T-cell (primary cell): ENCODE data around the gene MED27. TPM values are rescaled to one million over a fixed set of nuclear protein-coding genes. Genes with fewer than 3 reads are reported as not detected.

Experiments
- ATAC-seq, 4 experiments: fragments of 200-7000 bp in 3 of 4; fragments of 150-1000 bp in 1 of 4; cut with Tn5 transposase; replicated peaks in 1 of 4; 1 replicate in 3 of 4; 2 replicates in 1 of 4; pipeline ENCODE4 v1.10.0; 2021; ENCODE audit warnings: moderate library complexity in 3 of 4, mild to moderate bottlenecking in 2 of 4, moderate number of reproducible peaks in 1 of 4
- CTCF ChIA-PET, 2 donors: fragments of 300-600 bp; sonication (Branson Sonifier 250); formaldehyde crosslinking; loops; one replicate each; lab custom pipeline; 2022; ENCODE audit warnings: antibody characterized with exemption in 2 of 2; lab: Charles Lee
- POLR2A ChIA-PET, 2 donors: fragments of 300-600 bp; sonication (Branson Sonifier 250); formaldehyde crosslinking; loops; one replicate each; lab custom pipeline; 2022; ENCODE audit warnings: antibody characterized with exemption in 2 of 2; lab: Charles Lee
- DNase-seq, 35 experiments: peaks; one replicate each; pipeline versions ENCODE4 v3.0.0 to v3.0.0-alpha.2; 2013 to 2023
- H3K27ac ChIP-seq: one replicate; pipeline ENCODE4 v1.5.1; 2013; ENCODE audit warnings: low read length
- H3K27me3 ChIP-seq, 2 experiments: replicated peaks in 1 of 2; 1 replicate in 1 of 2; 2 replicates in 1 of 2; pipeline versions ENCODE4 v1.6.1 to v1.7.0; 2013; ENCODE audit warnings: low read length in 1 of 2, mixed read lengths in 1 of 2; ENCODE audit not compliant: control insufficient read depth in 2 of 2, insufficient read depth in 2 of 2; ENCODE audit errors: extremely low read depth in 1 of 2
- H3K36me3 ChIP-seq, 2 donors: 1 replicate in 1 of 2; 2 replicates in 1 of 2; pipeline versions ENCODE4 v1.6.1 to v1.7.0; 2013; ENCODE audit warnings: low read length in 1 of 2; ENCODE audit not compliant: control insufficient read depth in 2 of 2, insufficient read depth in 1 of 2; ENCODE audit errors: extremely low read depth in 1 of 2
- H3K4me1 ChIP-seq, 2 experiments: 1 replicate in 1 of 2; 2 replicates in 1 of 2; pipeline versions ENCODE4 v1.6.1 to v1.7.0; 2013; ENCODE audit warnings: low read length in 2 of 2, mixed read lengths in 1 of 2; ENCODE audit not compliant: insufficient read depth in 2 of 2, control insufficient read depth in 1 of 2; ENCODE audit errors: extremely low read depth in 1 of 2
- H3K4me3 ChIP-seq, 2 donors: 1 replicate in 1 of 2; 2 replicates in 1 of 2; pipeline versions ENCODE4 v1.5.1 to v1.7.0; 2013; ENCODE audit warnings: mild to moderate bottlenecking in 2 of 2, low read length in 1 of 2, moderate library complexity in 1 of 2; ENCODE audit not compliant: control insufficient read depth in 1 of 2; ENCODE audit errors: extremely low read depth in 1 of 2
- H3K9me3 ChIP-seq: 2 replicates; pipeline ENCODE4 v1.7.0; 2013
- H3K27ac Mint-ChIP-seq, 2 donors: one replicate each; pipeline ENCODE4 v1.8.0; 2020 to 2021; ENCODE audit warnings: mild to moderate bottlenecking in 2 of 2, mixed read lengths in 2 of 2
- H3K27me3 Mint-ChIP-seq, 2 donors: one replicate each; pipeline ENCODE4 v1.8.0; 2021 to 2022; ENCODE audit warnings: mixed read lengths in 2 of 2
- H3K36me3 Mint-ChIP-seq: one replicate; pipeline ENCODE4 v1.8.0; 2021; ENCODE audit warnings: mixed read lengths
- H3K4me1 Mint-ChIP-seq, 3 donors: one replicate each; pipeline ENCODE4 v1.8.0; 2020 to 2022; ENCODE audit warnings: mixed read lengths in 3 of 3, mild to moderate bottlenecking in 1 of 3
- H3K4me3 Mint-ChIP-seq, 3 donors: one replicate each; pipeline ENCODE4 v1.8.0; 2020 to 2022; ENCODE audit warnings: mild to moderate bottlenecking in 3 of 3, mixed read lengths in 3 of 3, moderate library complexity in 3 of 3
- H3K9me3 Mint-ChIP-seq, 3 donors: one replicate each; pipeline ENCODE4 v1.8.0; 2020 to 2022; ENCODE audit warnings: mixed read lengths in 3 of 3
- WGBS: methylation state at CpG from one replicate; pipeline ENCODE4 v1.1.5; 2013; ENCODE audit warnings: missing lambda C conversion rate; ENCODE audit not compliant: insufficient coverage; 5-methylcytosine and 5-hydroxymethylcytosine counted together
- total RNA-seq, 35 experiments: library from RNA in 6 of 35; stranded (reverse) in 6 of 35; fragments of 120-200 nt in 1 of 35; gene quantifications; one replicate each; pipeline versions ENCODE4 v1.2.1 to v1.2.4 and lab custom pipeline; 2013 to 2026

Gene MED27
- total RNA-seq (10 to 100 TPM; 15.0 to 26.7 (median 17.6) TPM), total RNA-seq (lab: John Stamatoyannopoulos, UW) (9.1 to 31.4 (median 14.1) reads per million in 29 experiments)
- total RNA-seq (2013), result 16.0 TPM

GRCh38 chr9:132079391-132080091 lies at the start of gene MED27:
MED27 (minus strand) TSS chr9:132079867; CDS start chr9:132079844, 23 bp downstream.
- Histone ChIP-seq H3K36me3 (peaks cover 2 to 25% of the 10 kb centered on the region in 2 donors), H3K27ac (peak within 1 kb of the TSS; percentile 37), H3K4me3 (peak within 1 kb of the TSS; percentile 76 to 99), H3K9me3 (no peaks in the 10 kb centered on the region), H3K4me1 (peaks cover 9 to 17% of the 10 kb centered on the region in 2 experiments), H3K27me3 (no peaks in the 10 kb centered on the region)
- 1% methylated on average over 32 of the region's 41 CpGs for WGBS
- Mint-ChIP-seq H3K4me3 (peak within 1 kb of the TSS; percentile 92 to 97 (median 97)), H3K27ac (peak within 1 kb of the TSS; percentile 79 to 86), H3K4me1 (peaks cover 46 to 49% (median 49%) of the 10 kb centered on the region in 3 donors), H3K27me3 (no peaks in the 10 kb centered on the region), H3K36me3 (peaks cover 19% of the 10 kb centered on the region), H3K9me3 (no peaks in the 10 kb centered on the region)
- peak; percentile 97 to 99 (median 98) for ATAC-seq
- DNase-seq, result peak; percentile 82 to 98 (median 93)
- ChIA-PET CTCF (interaction anchor here in 1 of 2 donors (0.6 to 1.0 kb wide), 3 partner anchors 157 to 706 kb away, joined by 3 to 6 read pairs (median 4); no protein-coding TSS in a partner anchor), POLR2A (interaction anchor here in 1 of 2 donors (0.6 to 1.0 kb wide), 2 partner anchors 240 to 324 kb away, joined by 3 to 15 read pairs; no protein-coding TSS in a partner anchor)

GRCh38 chr9:132127888-132128534 lies 48.3 kb upstream of the MED27 start:
- ATAC-seq (no peak), DNase-seq (no peak)
- Mint-ChIP-seq H3K4me1 (peaks cover 10 to 12% (median 11%) of the 10 kb centered on the region in 3 donors), H3K27ac (no peak overlapping the region), H3K27me3 (peaks cover 79 to 89% of the 10 kb centered on the region in 2 donors), H3K4me3 (no peak overlapping the region), H3K9me3 (no peaks in the 10 kb centered on the region), H3K36me3 (no peaks in the 10 kb centered on the region)
- no peak overlapping the region for H3K4me3 ChIP-seq
- ChIA-PET CTCF (no interaction called here), POLR2A (no interaction called here)
- no peaks in the 10 kb centered on the region for H3K36me3 ChIP-seq
- H3K27me3 ChIP-seq, result peaks cover 9 to 73% of the 10 kb centered on the region in 2 experiments
- H3K27ac ChIP-seq, result no peak overlapping the region
- WGBS, result 64% methylated on average over 11 of the region's 15 CpGs
- H3K4me1 ChIP-seq, result peaks cover 0 to 10% of the 10 kb centered on the region in 2 experiments
- no peaks in the 10 kb centered on the region for H3K9me3 ChIP-seq

GRCh38 chr9:132126680-132127236 lies 47.1 kb upstream of the MED27 start:
- Histone ChIP-seq H3K27ac (no peak overlapping the region), H3K27me3 (peaks cover 9 to 68% of the 10 kb centered on the region in 2 experiments), H3K36me3 (no peaks in the 10 kb centered on the region), H3K4me1 (peaks cover 0 to 10% of the 10 kb centered on the region in 2 experiments), H3K4me3 (peak overlapping the region in 1 of 2 donors; percentile 7), H3K9me3 (no peaks in the 10 kb centered on the region)
- H3K27me3 Mint-ChIP-seq, result peaks cover 78 to 83% of the 10 kb centered on the region in 2 donors
- no peaks in the 10 kb centered on the region for H3K9me3 Mint-ChIP-seq
- DNase-seq, result no peak
- H3K27ac Mint-ChIP-seq, result no peak overlapping the region
- WGBS, result 67% methylated on average over 7 of the region's 13 CpGs
- H3K4me1 Mint-ChIP-seq, result peaks cover 10 to 12% (median 11%) of the 10 kb centered on the region in 3 donors
- ATAC-seq, result no peak
- H3K36me3 Mint-ChIP-seq, result no peaks in the 10 kb centered on the region
- ChIA-PET POLR2A (interaction anchor here in 1 of 2 donors (0.6 kb wide), 1 partner anchor 115 kb away, joined by 4 read pairs; no protein-coding TSS in a partner anchor), CTCF (no interaction called here)
- peak overlapping the region; percentile 32 to 39 (median 38) for H3K4me3 Mint-ChIP-seq

GRCh38 chr9:132125944-132126679 lies 46.4 kb upstream of the MED27 start:
- ATAC-seq, result no peak
- ChIA-PET CTCF (no interaction called here), POLR2A (interaction anchor here in 1 of 2 donors (0.6 kb wide), 1 partner anchor 114 kb away, joined by 4 read pairs; no protein-coding TSS in a partner anchor)

GRCh38 chr9:132125361-132125760 lies 45.7 kb upstream of the MED27 start:
- Mint-ChIP-seq H3K27ac (no peak overlapping the region), H3K9me3 (no peaks in the 10 kb centered on the region), H3K36me3 (no peaks in the 10 kb centered on the region), H3K27me3 (peaks cover 69 to 78% of the 10 kb centered on the region in 2 donors), H3K4me1 (peaks cover 10 to 12% (median 11%) of the 10 kb centered on the region in 3 donors), H3K4me3 (no peak overlapping the region)
- peaks cover 0 to 10% of the 10 kb centered on the region in 2 experiments for H3K4me1 ChIP-seq
- peaks cover 9 to 60% of the 10 kb centered on the region in 2 experiments for H3K27me3 ChIP-seq
- CTCF ChIA-PET, result interaction anchor here in 1 of 2 donors (0.6 kb wide), 1 partner anchor 1077 kb away, joined by 5 read pairs; no protein-coding TSS in a partner anchor
- WGBS, result 65% methylated on average over 6 of the region's 7 CpGs
- H3K4me3 ChIP-seq, result no peak overlapping the region
- DNase-seq, result no peak
- no peak overlapping the region for H3K27ac ChIP-seq
- no peak for ATAC-seq
- POLR2A ChIA-PET, result no interaction called here
- no peaks in the 10 kb centered on the region for H3K36me3 ChIP-seq
- H3K9me3 ChIP-seq, result no peaks in the 10 kb centered on the region

More at GRCh38 chr9:132125944-132126679, 46.4 kb upstream of the MED27 start:
- DNase-seq, result peak in 1 of 35 experiments; percentile 11
- Histone ChIP-seq H3K27me3 (peaks cover 9 to 65% of the 10 kb centered on the region in 2 experiments), H3K4me1 (peaks cover 0 to 10% of the 10 kb centered on the region in 2 experiments), H3K36me3 (no peaks in the 10 kb centered on the region), H3K4me3 (peak overlapping the region in 1 of 2 donors; percentile 7), H3K9me3 (no peaks in the 10 kb centered on the region), H3K27ac (no peak overlapping the region)
- no peaks in the 10 kb centered on the region for H3K9me3 Mint-ChIP-seq
- no peak overlapping the region for H3K27ac Mint-ChIP-seq
- H3K36me3 Mint-ChIP-seq, result no peaks in the 10 kb centered on the region
- WGBS, result 10% methylated on average over 11 of the region's 20 CpGs
- peak overlapping the region; percentile 32 to 39 (median 38) for H3K4me3 Mint-ChIP-seq
- H3K4me1 Mint-ChIP-seq, result peaks cover 10 to 12% (median 11%) of the 10 kb centered on the region in 3 donors
- H3K27me3 Mint-ChIP-seq, result peaks cover 76 to 78% of the 10 kb centered on the region in 2 donors
